NCI-H748 treated with DMSO at 0.1 percent for 48 hours (cell line): Measurements from ENCODE around the gene MEF2B.
"Not testable (repeated sequence)": the region's sequence is repeated elsewhere in the genome, so short reads cannot be mapped to it uniquely, and the experiment has no call there.

ENCODE experiments used
- DNase-seq: peaks from one replicate; lab custom pipeline; 2025; lab: John Stamatoyannopoulos, UW

Gene MEF2B

GRCh38 chr19:19192910-19193423, 22.9 kb upstream of the MEF2B start:
- DNase-seq, result no peak

GRCh38 chr19:19192078-19192882, 22.2 kb upstream of the MEF2B start, which contains the start of the genes BORCS8 and RFXANK:
Gene BORCS8, minus strand, starts transcription at chr19:19192152. Its CDS starts 35 bp downstream, at chr19:19192117.
Gene RFXANK, plus strand, starts transcription at chr19:19192258. Its CDS starts 1,689 bp downstream, at chr19:19193947.
- DNase-seq, result peak; percentile 98

- no peak for DNase-seq
Measured at GRCh38 chr19:19191768-19192077, 21.7 kb upstream of the MEF2B start.

GRCh38 chr19:19186742-19187141, 16.7 kb upstream of the MEF2B start:
- DNase-seq, result no peak

GRCh38 chr19:19185853-19186740, 16.0 kb upstream of the MEF2B start:
- no peak for DNase-seq

GRCh38 chr19:19181488-19181998, 11.5 kb upstream of the MEF2B start:
- no peak for DNase-seq

- DNase-seq, result no peak
Measured at GRCh38 chr19:19179548-19180441, 9.7 kb upstream of the MEF2B start.

GRCh38 chr19:19176950-19177349, 6.9 kb upstream of the MEF2B start:
- DNase-seq, result no peak

- DNase-seq, result not testable (repeated sequence)
Measured at GRCh38 chr19:19173243-19173642, 3.2 kb upstream of the MEF2B start.

GRCh38 chr19:19171821-19172532, 1.9 kb upstream of the MEF2B start:
- no peak for DNase-seq

GRCh38 chr19:19170873-19171672, 1.0 kb upstream of the MEF2B start:
- DNase-seq, result no peak

- no peak for DNase-seq
Measured at GRCh38 chr19:19169236-19170052, 619 bp downstream of the MEF2B start.

- no peak for DNase-seq
Measured at GRCh38 chr19:19167612-19168011, 2.5 kb downstream of the MEF2B start.

- DNase-seq, result no peak
Measured at GRCh38 chr19:19165396-19165795, 4.7 kb downstream of the MEF2B start.

GRCh38 chr19:19162495-19162894, 7.6 kb downstream of the MEF2B start:
- DNase-seq, result no peak

- DNase-seq, result no peak
Measured at GRCh38 chr19:19160461-19161035, 9.5 kb downstream of the MEF2B start.

- DNase-seq, result no peak
Measured at GRCh38 chr19:19159534-19159933, 10.5 kb downstream of the MEF2B start.

GRCh38 chr19:19157808-19158207, 12.3 kb downstream of the MEF2B start:
- no peak for DNase-seq
